ENCODE data around the gene CAMK1D.
"Not testable (repeated sequence)": the region's sequence is repeated elsewhere in the genome, so short reads cannot be mapped to it uniquely, and the experiment has no call there.

The CAMK1D gene

DNA sequence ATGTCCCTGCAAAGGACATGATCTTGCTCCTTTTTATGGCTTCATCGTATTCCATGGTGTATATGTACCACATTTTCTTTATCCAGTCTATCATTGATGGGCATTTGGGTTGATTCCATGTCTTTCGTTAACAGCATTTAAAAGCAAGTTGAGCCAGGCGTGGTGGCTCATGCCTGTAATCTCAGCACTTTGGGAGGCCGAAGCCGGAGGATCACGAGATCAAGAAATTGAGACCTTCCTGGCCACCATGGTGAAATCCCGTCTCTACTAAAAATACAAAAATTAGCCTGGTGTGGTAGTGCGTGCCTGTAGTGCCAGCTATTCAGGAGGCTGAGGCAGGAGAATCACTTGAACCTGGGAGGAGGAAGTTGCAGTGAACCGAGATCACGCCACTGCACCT is 147.7 kb downstream of the CAMK1D start:
- not testable (repeated sequence) for H3K9ac ChIP-seq (ENCODE audit: low read length in 2 of 2); H3K36me3 ChIP-seq (ENCODE audit: control insufficient read depth in 2 of 2, insufficient read depth in 2 of 2, low read length in 2 of 2); H3K27ac ChIP-seq (ENCODE audit: low read length); H3K27me3 ChIP-seq (ENCODE audit: control insufficient read depth in 1 of 2, insufficient read depth in 2 of 2, low read length in 2 of 2); H3K9me3 ChIP-seq (ENCODE audit: control insufficient read depth in 2 of 2, low read length in 2 of 2); H3K4me3 ChIP-seq (ENCODE audit: low read length in 2 of 2)
- peaks cover 26% of the 10 kb centered on the region for H3K4me1 ChIP-seq (ENCODE audit: control insufficient read depth, insufficient read depth, low read length)

DNA sequence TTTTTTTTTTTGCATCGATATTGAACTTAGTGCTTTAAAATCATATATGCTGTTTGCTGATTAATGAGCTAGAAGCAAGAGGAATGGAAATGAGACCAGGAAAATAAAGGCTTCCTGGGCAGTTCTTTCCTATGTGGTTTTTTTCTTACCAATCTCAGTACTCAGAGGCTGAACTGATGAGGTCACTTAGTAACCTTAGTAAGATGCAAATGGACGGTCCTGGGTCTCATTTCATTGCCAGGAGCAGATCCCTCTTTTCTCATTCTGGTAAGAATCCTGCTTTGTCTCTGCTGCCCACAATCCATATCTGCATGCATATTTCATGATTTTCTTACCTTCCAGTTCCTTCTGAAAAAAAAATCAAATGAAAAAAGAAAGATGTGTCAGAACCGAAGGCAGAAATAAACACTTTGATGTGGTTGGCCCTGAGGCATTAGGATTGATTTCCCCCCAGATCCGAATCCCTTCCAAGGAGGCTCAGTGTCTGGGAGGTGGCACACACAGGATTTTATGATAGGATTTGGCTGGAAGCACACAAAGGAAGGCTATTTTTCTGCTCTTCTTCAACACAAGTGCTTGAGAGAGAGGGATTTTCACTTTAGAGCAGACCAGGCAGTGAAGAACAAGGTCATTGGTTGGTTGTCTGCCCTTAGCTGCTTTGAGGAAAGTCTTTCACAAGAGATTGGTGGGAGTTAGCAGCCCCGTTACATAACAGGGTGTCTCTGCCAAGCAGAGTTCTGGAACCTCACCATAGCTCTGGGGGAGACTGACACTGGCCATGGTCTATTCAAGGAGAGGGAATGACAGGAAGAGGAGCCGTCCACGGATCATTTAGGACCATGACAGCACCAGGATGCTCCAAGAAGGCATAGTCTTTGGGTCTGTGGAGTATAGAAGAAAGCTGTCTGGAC is 150.0 kb downstream of the CAMK1D start:
- peak overlapping the region in 1 of 2 donors; percentile 36 for H3K9ac ChIP-seq (ENCODE audit: low read length in 2 of 2)
- no peaks in the 10 kb centered on the region for H3K27me3 ChIP-seq (ENCODE audit: control insufficient read depth in 1 of 2, insufficient read depth in 2 of 2, low read length in 2 of 2)
- H3K9me3 ChIP-seq (ENCODE audit: control insufficient read depth in 2 of 2, low read length in 2 of 2), result no peaks in the 10 kb centered on the region
- H3K36me3 ChIP-seq (ENCODE audit: control insufficient read depth in 2 of 2, insufficient read depth in 2 of 2, low read length in 2 of 2), result no peaks in the 10 kb centered on the region
- H3K4me3 ChIP-seq (ENCODE audit: low read length in 2 of 2), result no peak overlapping the region
- no peak overlapping the region for H3K27ac ChIP-seq (ENCODE audit: low read length)
- peaks cover 28% of the 10 kb centered on the region for H3K4me1 ChIP-seq (ENCODE audit: control insufficient read depth, insufficient read depth, low read length)

DNA sequence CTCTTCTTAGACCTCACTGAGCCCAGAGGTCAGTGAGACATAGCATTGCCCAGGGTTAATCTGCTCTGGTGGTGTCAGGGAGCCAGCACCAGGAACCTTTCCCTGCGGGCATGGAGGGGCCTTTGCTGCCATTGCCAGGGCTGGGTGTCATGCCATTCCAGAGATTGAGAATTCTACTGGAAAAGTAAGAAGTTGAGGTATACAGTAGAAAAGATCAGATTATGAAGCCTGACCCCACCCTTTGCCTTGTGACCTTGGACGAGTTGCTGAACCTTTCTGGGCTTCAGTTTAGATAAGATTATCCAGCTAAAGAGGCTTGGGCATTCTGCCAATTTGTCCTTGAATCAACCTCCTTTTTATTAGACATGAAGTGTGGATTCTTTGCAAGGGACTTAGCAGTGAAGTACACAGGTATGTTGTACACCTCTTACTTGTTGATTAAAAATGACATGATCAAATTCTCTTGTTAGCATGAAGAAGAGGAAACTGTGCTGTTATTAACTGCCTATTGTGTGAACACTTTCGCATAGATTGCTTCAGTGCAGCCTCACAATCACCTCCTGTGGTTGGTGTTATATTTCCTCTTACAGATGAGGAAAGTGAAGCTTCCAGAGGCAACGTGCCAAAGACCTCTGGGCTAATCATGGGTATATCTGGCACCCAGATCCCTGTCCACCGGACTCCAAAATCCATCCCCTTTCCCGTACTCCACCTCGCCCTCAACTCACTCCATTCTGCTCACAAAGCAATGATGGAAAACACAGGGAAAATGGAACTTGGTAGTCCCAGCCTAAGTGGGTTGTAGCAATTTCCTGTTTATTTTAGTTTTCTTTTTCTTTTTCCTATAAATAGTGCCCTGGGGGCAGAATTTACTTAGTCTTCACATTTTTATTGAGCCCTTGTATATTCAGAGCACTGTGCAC is 151.3 kb downstream of the CAMK1D start:
- Histone ChIP-seq H3K9me3 (ENCODE audit: control insufficient read depth in 2 of 2, low read length in 2 of 2) (no peaks in the 10 kb centered on the region), H3K4me1 (ENCODE audit: control insufficient read depth, insufficient read depth, low read length) (peaks cover 28% of the 10 kb centered on the region), H3K9ac (ENCODE audit: low read length in 2 of 2) (no peak overlapping the region), H3K4me3 (ENCODE audit: low read length in 2 of 2) (no peak overlapping the region), H3K36me3 (ENCODE audit: control insufficient read depth in 2 of 2, insufficient read depth in 2 of 2, low read length in 2 of 2) (no peaks in the 10 kb centered on the region), H3K27me3 (ENCODE audit: control insufficient read depth in 1 of 2, insufficient read depth in 2 of 2, low read length in 2 of 2) (no peaks in the 10 kb centered on the region), H3K27ac (ENCODE audit: low read length) (no peak overlapping the region)

DNA sequence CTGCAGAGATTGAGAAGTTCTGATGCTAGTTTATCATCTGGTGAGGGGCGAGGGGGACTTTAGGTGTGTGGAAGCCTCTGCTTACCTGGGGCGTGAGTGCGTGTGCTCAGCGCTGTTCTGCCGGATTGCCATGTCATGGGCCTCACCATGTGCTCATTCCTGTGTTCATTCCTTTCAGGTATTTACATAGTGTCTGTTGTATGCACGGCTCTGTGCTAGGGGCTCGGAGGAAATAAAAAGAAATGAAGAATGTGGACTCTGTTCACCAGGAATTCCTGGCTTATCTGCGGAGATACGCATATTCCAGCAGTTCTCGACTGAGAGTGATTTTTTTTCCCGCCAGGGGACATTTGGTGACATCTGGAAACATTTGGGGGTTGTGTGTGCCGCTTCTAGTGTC is 152.0 kb downstream of the CAMK1D start:
- Histone ChIP-seq H3K4me3 (ENCODE audit: low read length in 2 of 2) (no peak overlapping the region), H3K27me3 (ENCODE audit: control insufficient read depth in 1 of 2, insufficient read depth in 2 of 2, low read length in 2 of 2) (no peaks in the 10 kb centered on the region), H3K27ac (ENCODE audit: low read length) (no peak overlapping the region), H3K9me3 (ENCODE audit: control insufficient read depth in 2 of 2, low read length in 2 of 2) (no peaks in the 10 kb centered on the region), H3K4me1 (ENCODE audit: control insufficient read depth, insufficient read depth, low read length) (peaks cover 28% of the 10 kb centered on the region), H3K9ac (ENCODE audit: low read length in 2 of 2) (no peak overlapping the region), H3K36me3 (ENCODE audit: control insufficient read depth in 2 of 2, insufficient read depth in 2 of 2, low read length in 2 of 2) (no peaks in the 10 kb centered on the region)

DNA sequence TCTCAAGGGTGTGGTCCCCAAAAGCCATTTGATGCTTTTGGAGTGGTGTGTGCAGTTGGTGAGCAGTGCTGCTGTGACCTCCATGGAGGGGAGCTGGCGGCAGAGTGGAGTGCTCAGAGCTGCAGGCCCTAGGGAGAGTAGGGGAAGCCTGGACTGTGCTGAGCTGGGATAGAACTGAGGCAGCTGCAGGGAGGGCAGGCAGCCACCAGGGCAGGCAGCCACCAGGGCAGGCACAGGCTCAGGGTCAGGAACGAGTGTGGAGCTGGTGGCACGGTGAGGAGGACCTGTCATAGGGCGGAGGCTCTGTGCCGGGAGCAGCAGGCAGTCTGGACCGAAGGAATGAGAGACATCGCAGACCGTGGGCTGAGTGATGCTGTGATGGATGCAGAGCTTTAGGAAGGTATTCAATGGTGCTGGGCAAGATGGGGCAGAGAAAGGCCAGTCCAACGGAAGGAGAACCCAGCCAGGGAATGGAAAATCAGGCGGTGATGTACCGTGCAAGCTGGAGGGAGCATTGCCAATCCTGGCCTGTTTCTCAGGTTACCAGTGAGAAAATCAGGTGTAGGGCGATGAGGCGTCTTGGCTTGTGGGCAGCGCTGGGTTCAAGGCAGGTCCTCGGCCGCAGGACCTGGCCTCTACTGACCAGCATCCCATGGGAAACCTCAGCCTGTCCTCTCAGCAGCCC is 152.6 kb downstream of the CAMK1D start:
- Histone ChIP-seq H3K4me1 (ENCODE audit: control insufficient read depth, insufficient read depth, low read length) (peaks cover 28% of the 10 kb centered on the region), H3K9me3 (ENCODE audit: control insufficient read depth in 2 of 2, low read length in 2 of 2) (no peaks in the 10 kb centered on the region)

DNA sequence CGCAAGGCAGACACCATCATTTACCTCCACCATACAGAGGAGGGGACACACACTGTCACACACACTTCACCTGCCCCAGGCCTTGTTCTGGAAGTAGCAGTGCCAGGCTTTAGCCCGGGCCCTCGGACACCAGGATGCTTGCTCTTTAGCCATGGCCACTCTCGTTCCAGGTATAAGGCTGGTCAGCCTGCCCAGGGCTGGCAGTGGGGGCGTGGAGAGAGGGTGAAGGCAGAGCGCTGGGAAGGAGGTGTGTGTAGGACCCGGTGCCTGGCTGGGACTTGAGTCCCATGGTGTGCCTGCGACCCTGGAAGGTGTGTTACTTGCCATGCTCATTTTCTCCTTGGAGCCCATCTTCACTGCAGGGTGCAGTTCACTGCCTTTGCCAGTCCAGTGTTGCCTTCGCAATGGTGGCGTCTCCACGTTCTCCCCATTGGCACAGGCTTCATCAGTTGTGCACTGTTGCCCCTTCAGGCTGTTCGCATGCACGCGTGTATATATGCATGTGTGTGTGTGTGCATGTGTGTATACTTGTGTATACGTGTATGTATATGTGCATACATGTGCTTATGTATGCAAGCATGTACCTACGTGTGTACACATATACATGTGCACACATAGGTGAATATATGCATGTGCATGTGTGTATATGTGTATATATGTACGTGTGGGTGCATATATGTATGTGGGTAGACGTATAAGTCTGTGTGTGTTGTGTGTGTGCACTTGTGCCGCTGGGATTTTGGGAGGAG is 153.4 kb downstream of the CAMK1D start:
- no peaks in the 10 kb centered on the region for H3K27me3 ChIP-seq (ENCODE audit: control insufficient read depth in 1 of 2, insufficient read depth in 2 of 2, low read length in 2 of 2)
- H3K9ac ChIP-seq (ENCODE audit: low read length in 2 of 2), result no peak overlapping the region
- no peaks in the 10 kb centered on the region for H3K9me3 ChIP-seq (ENCODE audit: control insufficient read depth in 2 of 2, low read length in 2 of 2)
- no peaks in the 10 kb centered on the region for H3K36me3 ChIP-seq (ENCODE audit: control insufficient read depth in 2 of 2, insufficient read depth in 2 of 2, low read length in 2 of 2)
- no peak overlapping the region for H3K27ac ChIP-seq (ENCODE audit: low read length)
- H3K4me1 ChIP-seq (ENCODE audit: control insufficient read depth, insufficient read depth, low read length), result peaks cover 28% of the 10 kb centered on the region
- no peak overlapping the region for H3K4me3 ChIP-seq (ENCODE audit: low read length in 2 of 2)

More for the DNA sequence above, 152.6 kb downstream of the CAMK1D start:
- H3K27me3 ChIP-seq (ENCODE audit: control insufficient read depth in 1 of 2, insufficient read depth in 2 of 2, low read length in 2 of 2), result no peaks in the 10 kb centered on the region
- no peak overlapping the region for H3K9ac ChIP-seq (ENCODE audit: low read length in 2 of 2)
- H3K27ac ChIP-seq (ENCODE audit: low read length), result no peak overlapping the region
- no peaks in the 10 kb centered on the region for H3K36me3 ChIP-seq (ENCODE audit: control insufficient read depth in 2 of 2, insufficient read depth in 2 of 2, low read length in 2 of 2)
- no peak overlapping the region for H3K4me3 ChIP-seq (ENCODE audit: low read length in 2 of 2)

DNA sequence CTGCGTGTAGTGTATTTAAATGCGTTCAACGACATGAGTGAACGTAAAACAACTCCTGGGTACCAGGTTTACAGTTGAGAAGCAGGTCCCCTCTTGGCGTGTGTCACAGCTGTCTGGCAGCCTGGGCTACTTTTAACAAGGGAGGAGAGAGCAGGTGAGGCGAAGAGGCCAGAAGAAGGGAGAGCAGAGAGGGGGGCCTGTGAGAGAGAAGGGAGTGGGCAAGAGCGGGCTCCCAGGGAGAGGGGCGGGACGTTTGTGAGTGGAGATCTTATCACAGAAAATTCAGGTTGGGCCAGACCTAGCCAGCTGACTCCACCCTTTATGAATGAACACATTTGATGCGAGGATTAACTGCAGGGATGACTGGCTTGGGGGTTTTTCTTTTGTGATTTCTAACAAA is 154.0 kb downstream of the CAMK1D start:
- Histone ChIP-seq H3K9me3 (ENCODE audit: control insufficient read depth in 2 of 2, low read length in 2 of 2) (no peaks in the 10 kb centered on the region), H3K36me3 (ENCODE audit: control insufficient read depth in 2 of 2, insufficient read depth in 2 of 2, low read length in 2 of 2) (no peaks in the 10 kb centered on the region), H3K4me1 (ENCODE audit: control insufficient read depth, insufficient read depth, low read length) (peaks cover 28% of the 10 kb centered on the region), H3K27ac (ENCODE audit: low read length) (no peak overlapping the region), H3K4me3 (ENCODE audit: low read length in 2 of 2) (no peak overlapping the region), H3K27me3 (ENCODE audit: control insufficient read depth in 1 of 2, insufficient read depth in 2 of 2, low read length in 2 of 2) (no peaks in the 10 kb centered on the region), H3K9ac (ENCODE audit: low read length in 2 of 2) (no peak overlapping the region)

DNA sequence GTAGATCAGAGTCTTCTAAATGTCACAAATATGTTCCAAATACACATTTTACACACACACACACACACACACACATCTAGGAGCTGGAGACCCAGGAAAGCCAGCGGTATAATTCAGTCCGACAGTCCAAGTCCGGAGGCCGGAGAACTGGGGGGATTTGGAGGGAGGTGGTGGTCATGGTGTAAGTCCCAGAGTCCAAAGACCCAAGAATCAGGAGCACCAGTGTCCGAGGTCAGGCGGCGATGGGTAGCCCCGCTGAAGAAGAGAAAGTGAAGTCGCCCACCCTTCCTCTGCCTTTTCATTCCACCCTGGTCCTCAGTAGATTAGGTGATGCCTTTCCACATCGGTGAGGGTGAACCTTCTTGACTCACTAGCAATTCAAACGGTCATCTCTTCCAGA is 154.8 kb downstream of the CAMK1D start:
- peaks cover 25% of the 10 kb centered on the region for H3K4me1 ChIP-seq (ENCODE audit: control insufficient read depth, insufficient read depth, low read length)
- no peak overlapping the region for H3K27ac ChIP-seq (ENCODE audit: low read length)
- H3K9me3 ChIP-seq (ENCODE audit: control insufficient read depth in 2 of 2, low read length in 2 of 2), result no peaks in the 10 kb centered on the region
- H3K4me3 ChIP-seq (ENCODE audit: low read length in 2 of 2), result no peak overlapping the region
- H3K27me3 ChIP-seq (ENCODE audit: control insufficient read depth in 1 of 2, insufficient read depth in 2 of 2, low read length in 2 of 2), result no peaks in the 10 kb centered on the region
- no peak overlapping the region for H3K9ac ChIP-seq (ENCODE audit: low read length in 2 of 2)
- no peaks in the 10 kb centered on the region for H3K36me3 ChIP-seq (ENCODE audit: control insufficient read depth in 2 of 2, insufficient read depth in 2 of 2, low read length in 2 of 2)

DNA sequence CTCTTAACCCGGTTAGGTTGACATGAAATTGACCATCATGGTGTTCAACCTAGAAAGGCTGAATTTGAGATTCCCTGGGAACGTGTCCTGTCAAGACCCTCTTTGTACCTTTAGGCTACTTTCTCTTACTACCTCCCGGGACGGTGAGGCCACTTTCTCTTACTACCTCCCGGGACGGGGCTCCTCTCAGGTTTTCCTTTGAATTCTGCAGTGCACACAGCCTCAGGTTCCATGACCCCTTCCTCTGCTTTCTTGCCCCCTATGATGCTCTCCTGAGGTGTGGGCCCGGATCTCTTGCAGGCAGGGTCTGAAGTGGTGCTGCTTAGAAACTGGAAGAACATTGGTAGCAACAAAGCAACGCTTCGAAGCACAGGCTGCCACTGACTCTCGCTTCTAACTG is 155.3 kb downstream of the CAMK1D start:
- H3K4me3 ChIP-seq (ENCODE audit: low read length in 2 of 2), result no peak overlapping the region
- no peaks in the 10 kb centered on the region for H3K27me3 ChIP-seq (ENCODE audit: control insufficient read depth in 1 of 2, insufficient read depth in 2 of 2, low read length in 2 of 2)
- H3K4me1 ChIP-seq (ENCODE audit: control insufficient read depth, insufficient read depth, low read length), result peaks cover 21% of the 10 kb centered on the region
- H3K36me3 ChIP-seq (ENCODE audit: control insufficient read depth in 2 of 2, insufficient read depth in 2 of 2, low read length in 2 of 2), result no peaks in the 10 kb centered on the region
- no peak overlapping the region for H3K9ac ChIP-seq (ENCODE audit: low read length in 2 of 2)
- no peaks in the 10 kb centered on the region for H3K9me3 ChIP-seq (ENCODE audit: control insufficient read depth in 2 of 2, low read length in 2 of 2)
- H3K27ac ChIP-seq (ENCODE audit: low read length), result no peak overlapping the region

DNA sequence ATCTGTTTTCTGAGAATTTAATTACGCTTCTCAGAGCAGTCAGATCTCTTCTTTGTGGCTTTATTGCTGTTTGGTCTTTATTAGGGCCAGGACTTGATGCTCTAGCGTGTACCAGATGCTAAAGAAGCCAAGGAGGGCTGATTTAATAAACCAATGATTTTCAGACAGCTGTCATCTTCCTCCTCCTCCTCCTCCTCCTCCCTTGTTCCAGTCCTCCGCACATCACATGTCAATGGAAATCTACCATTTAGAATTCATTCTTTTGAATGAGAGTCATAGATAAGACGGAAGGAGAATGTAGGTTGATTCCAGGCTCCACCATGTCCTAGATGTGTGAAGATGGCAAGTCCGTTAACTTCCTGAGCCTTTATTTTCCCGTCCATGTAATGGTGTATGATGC is 156.3 kb downstream of the CAMK1D start:
- Histone ChIP-seq H3K4me3 (ENCODE audit: low read length in 2 of 2) (no peak overlapping the region), H3K9ac (ENCODE audit: low read length in 2 of 2) (no peak overlapping the region), H3K27me3 (ENCODE audit: control insufficient read depth in 1 of 2, insufficient read depth in 2 of 2, low read length in 2 of 2) (no peaks in the 10 kb centered on the region), H3K36me3 (ENCODE audit: control insufficient read depth in 2 of 2, insufficient read depth in 2 of 2, low read length in 2 of 2) (no peaks in the 10 kb centered on the region), H3K27ac (ENCODE audit: low read length) (no peak overlapping the region), H3K4me1 (ENCODE audit: control insufficient read depth, insufficient read depth, low read length) (peaks cover 14% of the 10 kb centered on the region), H3K9me3 (ENCODE audit: control insufficient read depth in 2 of 2, low read length in 2 of 2) (no peaks in the 10 kb centered on the region)

Measured in stomach smooth muscle (tissue), 2 donors.